LNCaP clone FGC (cell line): ENCODE measurements around the gene FAM76B.

Source experiments
- DNase-seq: peaks from one replicate; pipeline ENCODE4 v3.0.0-alpha.2; 2011; ENCODE audit warnings: low read depth
- H3K4me3 ChIP-seq: 2 replicates; pipeline ENCODE4 v1.5.1; 2011; ENCODE audit warnings: mild to moderate bottlenecking, low read depth, low read length, control low read depth
- CTCF ChIP-seq: IDR thresholded peaks from 2 replicates; pipeline ENCODE4 v1.5.1; 2012; ENCODE audit warnings: mild to moderate bottlenecking; ENCODE audit not compliant: control insufficient read depth, insufficient read depth; ENCODE audit errors: extremely low read depth

FAM76B gene

GRCh38 chr11:95789506-95790122 lies at the start of gene FAM76B:
Gene FAM76B (minus strand): TSS chr11:95789782. CDS start chr11:95789478, 304 bp downstream.
- DNase-seq = peak; percentile 97
- peak within 1 kb of the TSS; percentile 86 for H3K4me3 ChIP-seq
- no peak for TF ChIP-seq CTCF

GRCh38 chr11:95835768-95836488 lies 46.3 kb upstream of the FAM76B start:
- TF ChIP-seq CTCF = peak; percentile 89
- H3K4me3 ChIP-seq = no peak overlapping the region
- peak; percentile 23 for DNase-seq

- DNase-seq = no peak
- no peak for TF ChIP-seq CTCF
- no peak overlapping the region for H3K4me3 ChIP-seq
Observed at GRCh38 chr11:95835351-95835750, 45.8 kb upstream of the FAM76B start.

GRCh38 chr11:95833378-95833777 lies 43.8 kb upstream of the FAM76B start:
- no peak overlapping the region for H3K4me3 ChIP-seq
- TF ChIP-seq CTCF = no peak
- no peak for DNase-seq

GRCh38 chr11:95832763-95833162 lies 43.2 kb upstream of the FAM76B start:
- no peak overlapping the region for H3K4me3 ChIP-seq
- TF ChIP-seq CTCF = no peak
- no peak for DNase-seq

GRCh38 chr11:95831198-95831883 lies 41.8 kb upstream of the FAM76B start:
- DNase-seq = no peak
- H3K4me3 ChIP-seq = no peak overlapping the region
- no peak for TF ChIP-seq CTCF
